Trophoblast cell (in vitro differentiated cells and primary cell): ENCODE results near the gene WFDC10B.

Experiments
- DNase-seq, 2 donors: peaks; one replicate each; pipeline ENCODE4 v3.0.0-alpha.2; 2016
- H2AFZ ChIP-seq: 2 replicates; pipeline ENCODE4 v1.6.1; 2013; ENCODE audit warnings: low read length, moderate library complexity, mild to moderate bottlenecking; ENCODE audit not compliant: insufficient read depth, poor library complexity
- H2AK5ac ChIP-seq: 2 replicates; pipeline ENCODE4 v1.6.1; 2013; ENCODE audit warnings: mild to moderate bottlenecking, low read length
- H2BK120ac ChIP-seq: 2 replicates; pipeline ENCODE4 v1.6.1; 2013; ENCODE audit warnings: low read length, mild to moderate bottlenecking, moderate library complexity; ENCODE audit not compliant: insufficient read depth, poor library complexity
- H2BK12ac ChIP-seq: 2 replicates; pipeline ENCODE4 v1.6.1; 2013; ENCODE audit warnings: mild to moderate bottlenecking, low read length, moderate library complexity
- H2BK5ac ChIP-seq: 2 replicates; pipeline ENCODE4 v1.6.1; 2013; ENCODE audit warnings: low read length, low read depth, moderate library complexity, mild to moderate bottlenecking; ENCODE audit not compliant: poor library complexity
- H3K14ac ChIP-seq: 2 replicates; pipeline ENCODE4 v1.6.1; 2013; ENCODE audit warnings: mild to moderate bottlenecking, low read length
- H3K18ac ChIP-seq: 2 replicates; pipeline ENCODE4 v1.6.1; 2013; ENCODE audit warnings: mild to moderate bottlenecking, low read length
- H3K23ac ChIP-seq: 2 replicates; pipeline ENCODE4 v1.6.1; 2013; ENCODE audit warnings: low read length
- H3K27ac ChIP-seq: 2 replicates; pipeline ENCODE4 v1.5.1; 2013; ENCODE audit warnings: low read depth, mild to moderate bottlenecking, inconsistent platforms, low read length, moderate library complexity
- H3K27me3 ChIP-seq: 2 replicates; pipeline ENCODE4 v1.6.1; 2013; ENCODE audit warnings: inconsistent platforms, mild to moderate bottlenecking, low read length, moderate library complexity; ENCODE audit not compliant: insufficient read depth
- H3K36me3 ChIP-seq, 2 experiments: 1 replicate in 1 of 2; 2 replicates in 1 of 2; pipeline ENCODE4 v1.6.1; 2013; ENCODE audit warnings: low read length in 2 of 2, mild to moderate bottlenecking in 2 of 2, moderate library complexity in 1 of 2; ENCODE audit not compliant: insufficient read depth in 2 of 2, control insufficient read depth in 1 of 2
- H3K4ac ChIP-seq: 2 replicates; pipeline ENCODE4 v1.6.1; 2013; ENCODE audit warnings: low read depth, mild to moderate bottlenecking, low read length, moderate library complexity
- H3K4me1 ChIP-seq, 2 experiments: 1 replicate in 1 of 2; 2 replicates in 1 of 2; pipeline ENCODE4 v1.6.1; 2013; ENCODE audit warnings: low read length in 2 of 2, mild to moderate bottlenecking in 2 of 2, moderate library complexity in 1 of 2; ENCODE audit not compliant: insufficient read depth in 2 of 2, control insufficient read depth in 1 of 2
- H3K4me2 ChIP-seq: 2 replicates; pipeline ENCODE4 v1.6.1; 2013; ENCODE audit warnings: inconsistent platforms, mild to moderate bottlenecking, low read length, moderate library complexity
- H3K4me3 ChIP-seq: 2 replicates; pipeline ENCODE4 v1.5.1; 2013; ENCODE audit warnings: mild to moderate bottlenecking, low read depth, low read length, inconsistent platforms
- H3K79me1 ChIP-seq: one replicate; pipeline ENCODE4 v1.6.1; 2013; ENCODE audit warnings: low read length
- H3K79me2 ChIP-seq: 2 replicates; pipeline ENCODE4 v1.6.1; 2013; ENCODE audit warnings: low read length, mild to moderate bottlenecking; ENCODE audit not compliant: control insufficient read depth, insufficient read depth, poor library complexity
- H3K9ac ChIP-seq: 2 replicates; pipeline ENCODE4 v1.6.1; 2013; ENCODE audit warnings: mild to moderate bottlenecking, low read length
- H3K9me3 ChIP-seq: 2 replicates; pipeline ENCODE4 v1.6.1; 2013; ENCODE audit warnings: low read depth, mild to moderate bottlenecking, control low read depth, inconsistent platforms, low read length; ENCODE audit not compliant: insufficient read depth
- H4K12ac ChIP-seq: 2 replicates; pipeline ENCODE4 v1.6.1; 2013; ENCODE audit warnings: low read depth, mild to moderate bottlenecking, low read length, moderate library complexity
- H4K8ac ChIP-seq: 2 replicates; pipeline ENCODE4 v1.6.1; 2013; ENCODE audit warnings: low read depth, mild to moderate bottlenecking, low read length, moderate library complexity
- H4K91ac ChIP-seq: one replicate; pipeline ENCODE4 v1.6.1; 2013; ENCODE audit warnings: low read depth, mild to moderate bottlenecking, low read length, moderate library complexity
- WGBS: extraction: QIAGEN DNeasy Blood & Tissue Kit; methylation state at CpG from one replicate; pipeline ENCODE4 v1.1.7; 2013; ENCODE audit warnings: missing lambda C conversion rate; ENCODE audit not compliant: insufficient read length, insufficient coverage; ENCODE audit errors: extremely low coverage; 5-methylcytosine and 5-hydroxymethylcytosine counted together

Gene WFDC10B

GRCh38 chr20:45742596-45742995, 37.8 kb upstream of the WFDC10B start:
- H2BK120ac ChIP-seq: no peak overlapping the region
- no peak overlapping the region for H2BK12ac ChIP-seq
- H3K36me3 ChIP-seq: no peaks in the 10 kb centered on the region
- no peak overlapping the region for H3K9ac ChIP-seq
- H3K79me2 ChIP-seq: no peaks in the 10 kb centered on the region
- no peaks in the 10 kb centered on the region for H3K27me3 ChIP-seq
- no peak overlapping the region for H2AFZ ChIP-seq
- H3K4ac ChIP-seq: no peak overlapping the region
- H3K79me1 ChIP-seq: no peaks in the 10 kb centered on the region
- H4K12ac ChIP-seq: no peak overlapping the region
- H3K4me2 ChIP-seq: no peak overlapping the region
- no peak overlapping the region for H3K4me3 ChIP-seq
- no peak overlapping the region for H4K91ac ChIP-seq
- no peak overlapping the region for H2BK5ac ChIP-seq
- no peak overlapping the region for H3K27ac ChIP-seq
- H3K9me3 ChIP-seq: no peaks in the 10 kb centered on the region
- H2AK5ac ChIP-seq: no peak overlapping the region
- H3K18ac ChIP-seq: no peak overlapping the region
- H3K14ac ChIP-seq: no peak overlapping the region
- peak; percentile 65 to 72 for DNase-seq
- no peak overlapping the region for H4K8ac ChIP-seq
- WGBS: no CpG with 5 or more reads among the region's 4 CpGs
- no peak overlapping the region for H3K23ac ChIP-seq
- H3K4me1 ChIP-seq: no peaks in the 10 kb centered on the region

DNA sequence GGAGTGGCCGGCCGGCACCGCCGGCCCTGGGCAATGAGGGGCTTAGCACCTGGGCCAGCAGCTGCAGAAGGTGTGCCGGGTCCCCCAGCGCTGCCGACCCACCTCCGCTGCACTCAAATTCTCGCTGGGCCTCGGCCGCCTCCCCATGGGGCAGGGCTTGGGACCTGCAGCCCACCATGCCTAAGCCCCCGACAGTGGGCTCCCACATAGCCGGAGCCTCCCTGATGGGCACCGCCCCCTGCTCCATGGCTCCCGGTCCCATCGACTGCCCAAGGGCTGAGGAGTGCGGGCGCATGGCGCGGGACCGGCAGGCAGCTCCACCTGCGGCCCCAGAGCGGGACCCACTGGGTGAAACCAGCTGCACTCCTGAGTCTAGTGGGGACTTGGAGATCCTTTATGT, 31.2 kb upstream of the WFDC10B start:
- Histone ChIP-seq H2BK12ac (no peak overlapping the region), H3K9ac (no peak overlapping the region), H4K8ac (no peak overlapping the region), H3K4ac (no peak overlapping the region), H2AFZ (no peak overlapping the region), H3K9me3 (peaks cover 8% of the 10 kb centered on the region), H4K12ac (no peak overlapping the region), H2AK5ac (no peak overlapping the region), H3K79me2 (no peaks in the 10 kb centered on the region), H3K27me3 (no peaks in the 10 kb centered on the region), H2BK5ac (no peak overlapping the region), H3K23ac (no peak overlapping the region), H2BK120ac (no peak overlapping the region), H3K27ac (no peak overlapping the region), H3K36me3 (no peaks in the 10 kb centered on the region), H4K91ac (no peak overlapping the region), H3K18ac (no peak overlapping the region), H3K14ac (no peak overlapping the region), H3K4me2 (no peak overlapping the region), H3K79me1 (no peaks in the 10 kb centered on the region), H3K4me3 (peak overlapping the region; percentile 26), H3K4me1 (no peaks in the 10 kb centered on the region)
- no CpG with 5 or more reads among the region's 23 CpGs for WGBS
- DNase-seq: no peak

- Histone ChIP-seq H3K18ac (no peak overlapping the region), H3K36me3 (no peaks in the 10 kb centered on the region), H2BK5ac (no peak overlapping the region), H3K9ac (no peak overlapping the region), H3K79me1 (no peaks in the 10 kb centered on the region), H3K4me2 (no peak overlapping the region), H3K27ac (no peak overlapping the region), H2BK120ac (no peak overlapping the region), H2AFZ (no peak overlapping the region), H3K4ac (no peak overlapping the region), H3K4me1 (no peaks in the 10 kb centered on the region), H4K91ac (no peak overlapping the region), H2BK12ac (no peak overlapping the region), H2AK5ac (no peak overlapping the region), H3K79me2 (no peaks in the 10 kb centered on the region), H3K27me3 (no peaks in the 10 kb centered on the region), H4K12ac (no peak overlapping the region), H3K23ac (no peak overlapping the region), H3K4me3 (peak overlapping the region; percentile 26), H4K8ac (no peak overlapping the region), H3K14ac (no peak overlapping the region), H3K9me3 (peaks cover 8% of the 10 kb centered on the region)
- DNase-seq: no peak
- no CpG with 5 or more reads among the region's 8 CpGs for WGBS
Observed at GRCh38 chr20:45735552-45735951, 30.7 kb upstream of the WFDC10B start.

- no peak overlapping the region for H3K4ac ChIP-seq
- H3K18ac ChIP-seq: no peak overlapping the region
- H2BK5ac ChIP-seq: no peak overlapping the region
- H2AFZ ChIP-seq: no peak overlapping the region
- H3K9ac ChIP-seq: no peak overlapping the region
- no peak overlapping the region for H2BK12ac ChIP-seq
- H3K14ac ChIP-seq: no peak overlapping the region
- no peaks in the 10 kb centered on the region for H3K79me2 ChIP-seq
- H4K91ac ChIP-seq: no peak overlapping the region
- H2BK120ac ChIP-seq: no peak overlapping the region
- H3K36me3 ChIP-seq: no peaks in the 10 kb centered on the region
- no peaks in the 10 kb centered on the region for H3K79me1 ChIP-seq
- peaks cover 8% of the 10 kb centered on the region for H3K9me3 ChIP-seq
- no peak overlapping the region for H3K27ac ChIP-seq
- H2AK5ac ChIP-seq: no peak overlapping the region
- H3K4me2 ChIP-seq: no peak overlapping the region
- H4K8ac ChIP-seq: no peak overlapping the region
- no peak for DNase-seq
- no peak overlapping the region for H3K23ac ChIP-seq
- no peak overlapping the region for H3K4me3 ChIP-seq
- H3K27me3 ChIP-seq: no peaks in the 10 kb centered on the region
- H4K12ac ChIP-seq: no peak overlapping the region
- no peaks in the 10 kb centered on the region for H3K4me1 ChIP-seq
Observed at GRCh38 chr20:45732199-45732598, 27.4 kb upstream of the WFDC10B start.
